ENCODE measurements around the gene F5. TPM values are rescaled to one million over a fixed set of nuclear protein-coding genes. Genes with fewer than 3 reads are reported as not detected.

Gene F5
- total and polyA plus RNA-seq, 10 of the 15 experiments (the other 5 are each of a cell fraction or from before 2014, with no cell fraction given), result under 0.01 to 3.8 (median 0.40) TPM

DNA sequence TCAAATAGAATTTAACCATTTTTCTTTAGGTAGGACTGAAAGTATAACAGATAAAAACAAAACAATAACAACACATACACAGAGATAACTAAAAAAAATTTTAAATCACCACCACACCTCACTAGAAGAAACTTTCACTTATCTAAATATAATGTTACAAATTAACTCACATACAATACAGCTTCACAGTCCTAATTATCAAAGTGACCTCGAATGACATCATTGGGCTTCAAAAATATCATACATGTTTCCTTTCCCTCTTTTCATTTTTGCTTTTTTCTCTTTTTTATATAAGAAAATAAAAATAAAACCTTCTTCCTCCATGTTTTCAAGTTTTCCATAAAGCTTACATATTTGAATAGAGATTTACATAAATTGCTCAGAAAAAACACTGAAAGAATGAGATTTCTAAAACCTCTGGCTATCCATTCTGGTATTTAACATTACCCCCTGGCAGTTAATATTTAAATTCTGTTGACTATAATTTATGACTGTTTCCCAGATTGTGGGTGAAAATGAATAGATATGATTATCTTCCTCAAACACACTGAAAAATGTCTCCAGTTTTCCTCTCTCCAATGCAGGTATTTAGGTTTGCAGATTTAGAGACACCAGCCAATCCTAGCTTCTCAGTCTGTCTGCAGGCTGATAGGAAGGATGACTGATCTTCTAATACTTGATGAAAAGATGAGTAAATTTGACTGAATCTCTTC, 60.0 kb downstream of the F5 start:
- no peaks in the 10 kb centered on the region for H3K36me3 ChIP-seq (ENCODE audit: control insufficient read depth in 2 of 2, insufficient read depth in 2 of 2, low read length in 1 of 2)
- 0% methylated on average over 1 of the region's 1 CpG for WGBS (ENCODE audit: insufficient coverage, insufficient replicate concordance, low lambda C conversion rate, missing lambda C conversion rate)
- no peak overlapping the region for H3K4me2 ChIP-seq (ENCODE audit: control insufficient read depth, insufficient read depth)
- CTCF ChIA-PET, result interaction anchor here (0.6 kb wide), 1 partner anchor 86 kb away, joined by 3 read pairs; no protein-coding TSS in a partner anchor
- SMC1A ChIA-PET (ENCODE audit: uncharacterized antibody, unreplicated experiment), result no interaction called here
- H3K79me2 ChIP-seq (ENCODE audit: control insufficient read depth, insufficient read depth, low read length), result no peaks in the 10 kb centered on the region
- RAD21 ChIA-PET (ENCODE audit: unreplicated experiment), result interaction anchor here (1.0 kb wide), 1 partner anchor 20 kb away, joined by 3 read pairs; no protein-coding TSS in a partner anchor
- no peaks in the 10 kb centered on the region for H3K9me3 ChIP-seq (replicated peaks; ENCODE audit: control insufficient read depth, insufficient read depth, low read length)
- peaks cover 10% of the 10 kb centered on the region; the same call in 1 of the 2 replicates for H3K4me1 ChIP-seq (ENCODE audit: control insufficient read depth, insufficient read depth, low read length)
- no peaks in the 10 kb centered on the region for H3K27me3 ChIP-seq (replicated peaks in 1 of 2; ENCODE audit: control insufficient read depth in 2 of 2, insufficient read depth in 2 of 2, low read length in 1 of 2)
- in situ Hi-C loops (cut with MboI) (no loop called here), intact Hi-C loops (cut with micrococcal nuclease; ENCODE audit: unreplicated experiment) (loop anchor here (5.0 kb wide), 1 partner anchor 39 kb away; the partner anchor contains the start of gene SLC19A2)
- no peak overlapping the region for H2AFZ ChIP-seq (ENCODE audit: control insufficient read depth, low read depth, low read length)
- H3K27ac ChIP-seq (ENCODE audit: control insufficient read depth, insufficient read depth), result no peak overlapping the region
- no TSS peak for BruUV-seq (replicated peaks)
- DNase-seq (ENCODE audit: low read depth, low spot score) (no peak), FAIRE-seq (no peak), ATAC-seq (peak; percentile 37; the same call in 1 of the 3 replicates)
- H3K4me3 ChIP-seq, result no peak overlapping the region
- H4K20me1 ChIP-seq (ENCODE audit: control insufficient read depth, insufficient read depth), result no peaks in the 10 kb centered on the region
- POLR2A ChIA-PET, result interaction anchor here (1.0 kb wide), 1 partner anchor 40 kb away, joined by 3 read pairs; no protein-coding TSS in a partner anchor
- no peak overlapping the region for H3K9ac ChIP-seq (ENCODE audit: control insufficient read depth, insufficient read depth, low read length)
- TF ChIP-seq TCF7 (IDR thresholded peaks at IDR 0.05; ENCODE audit: borderline replicate concordance), result no peak
- TF ChIP-seq ATF7 (IDR thresholded peaks at IDR 0.05; ENCODE audit: low read depth), result peak; percentile 87
- no peak for TF ChIP-seq CHD1 (IDR thresholded peaks at IDR 0.05; ENCODE audit: low read depth, low read length)
- TF ChIP-seq BCL11A (IDR thresholded peaks at IDR 0.05; ENCODE audit: low read depth, low read length), result no peak
- TF ChIP-seq FOS (IDR thresholded peaks at IDR 0.05; ENCODE audit: borderline replicate concordance, extremely low read depth, insufficient read length), result no peak
- TF ChIP-seq, protein P1, sequence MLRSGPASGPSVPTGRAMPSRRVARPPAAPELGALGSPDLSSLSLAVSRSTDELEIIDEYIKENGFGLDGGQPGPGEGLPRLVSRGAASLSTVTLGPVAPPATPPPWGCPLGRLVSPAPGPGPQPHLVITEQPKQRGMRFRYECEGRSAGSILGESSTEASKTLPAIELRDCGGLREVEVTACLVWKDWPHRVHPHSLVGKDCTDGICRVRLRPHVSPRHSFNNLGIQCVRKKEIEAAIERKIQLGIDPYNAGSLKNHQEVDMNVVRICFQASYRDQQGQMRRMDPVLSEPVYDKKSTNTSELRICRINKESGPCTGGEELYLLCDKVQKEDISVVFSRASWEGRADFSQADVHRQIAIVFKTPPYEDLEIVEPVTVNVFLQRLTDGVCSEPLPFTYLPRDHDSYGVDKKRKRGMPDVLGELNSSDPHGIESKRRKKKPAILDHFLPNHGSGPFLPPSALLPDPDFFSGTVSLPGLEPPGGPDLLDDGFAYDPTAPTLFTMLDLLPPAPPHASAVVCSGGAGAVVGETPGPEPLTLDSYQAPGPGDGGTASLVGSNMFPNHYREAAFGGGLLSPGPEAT (IDR thresholded peaks at IDR 0.05; ENCODE audit: low read depth), result no peak
- TF ChIP-seq CBX5 (IDR thresholded peaks at IDR 0.05; ENCODE audit: low read depth), result no peak
- no peak for TF ChIP-seq HCFC1 (IDR thresholded peaks at IDR 0.05; ENCODE audit: low read length)
- TF ChIP-seq, protein P2, sequence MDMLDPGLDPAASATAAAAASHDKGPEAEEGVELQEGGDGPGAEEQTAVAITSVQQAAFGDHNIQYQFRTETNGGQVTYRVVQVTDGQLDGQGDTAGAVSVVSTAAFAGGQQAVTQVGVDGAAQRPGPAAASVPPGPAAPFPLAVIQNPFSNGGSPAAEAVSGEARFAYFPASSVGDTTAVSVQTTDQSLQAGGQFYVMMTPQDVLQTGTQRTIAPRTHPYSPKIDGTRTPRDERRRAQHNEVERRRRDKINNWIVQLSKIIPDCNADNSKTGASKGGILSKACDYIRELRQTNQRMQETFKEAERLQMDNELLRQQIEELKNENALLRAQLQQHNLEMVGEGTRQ (IDR thresholded peaks at IDR 0.05; ENCODE audit: borderline replicate concordance, low read depth, low read length), result no peak
- TF ChIP-seq ESRRA (IDR thresholded peaks at IDR 0.05; ENCODE audit: low read length), result no peak
- TF ChIP-seq, protein P3, sequence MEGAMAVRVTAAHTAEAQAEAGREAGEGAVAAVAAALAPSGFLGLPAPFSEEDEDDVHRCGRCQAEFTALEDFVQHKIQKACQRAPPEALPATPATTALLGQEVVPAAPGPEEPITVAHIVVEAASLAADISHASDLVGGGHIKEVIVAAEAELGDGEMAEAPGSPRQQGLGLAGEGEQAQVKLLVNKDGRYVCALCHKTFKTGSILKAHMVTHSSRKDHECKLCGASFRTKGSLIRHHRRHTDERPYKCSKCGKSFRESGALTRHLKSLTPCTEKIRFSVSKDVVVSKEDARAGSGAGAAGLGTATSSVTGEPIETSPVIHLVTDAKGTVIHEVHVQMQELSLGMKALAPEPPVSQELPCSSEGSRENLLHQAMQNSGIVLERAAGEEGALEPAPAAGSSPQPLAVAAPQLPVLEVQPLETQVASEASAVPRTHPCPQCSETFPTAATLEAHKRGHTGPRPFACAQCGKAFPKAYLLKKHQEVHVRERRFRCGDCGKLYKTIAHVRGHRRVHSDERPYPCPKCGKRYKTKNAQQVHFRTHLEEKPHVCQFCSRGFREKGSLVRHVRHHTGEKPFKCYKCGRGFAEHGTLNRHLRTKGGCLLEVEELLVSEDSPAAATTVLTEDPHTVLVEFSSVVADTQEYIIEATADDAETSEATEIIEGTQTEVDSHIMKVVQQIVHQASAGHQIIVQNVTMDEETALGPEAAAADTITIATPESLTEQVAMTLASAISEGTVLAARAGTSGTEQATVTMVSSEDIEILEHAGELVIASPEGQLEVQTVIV (IDR thresholded peaks at IDR 0.05; ENCODE audit: borderline replicate concordance, partially characterized antibody), result no peak
- TF ChIP-seq GATAD2B (conservative IDR thresholded peaks at IDR 0.05; ENCODE audit: low read depth), result no peak
- TF ChIP-seq, protein P4, sequence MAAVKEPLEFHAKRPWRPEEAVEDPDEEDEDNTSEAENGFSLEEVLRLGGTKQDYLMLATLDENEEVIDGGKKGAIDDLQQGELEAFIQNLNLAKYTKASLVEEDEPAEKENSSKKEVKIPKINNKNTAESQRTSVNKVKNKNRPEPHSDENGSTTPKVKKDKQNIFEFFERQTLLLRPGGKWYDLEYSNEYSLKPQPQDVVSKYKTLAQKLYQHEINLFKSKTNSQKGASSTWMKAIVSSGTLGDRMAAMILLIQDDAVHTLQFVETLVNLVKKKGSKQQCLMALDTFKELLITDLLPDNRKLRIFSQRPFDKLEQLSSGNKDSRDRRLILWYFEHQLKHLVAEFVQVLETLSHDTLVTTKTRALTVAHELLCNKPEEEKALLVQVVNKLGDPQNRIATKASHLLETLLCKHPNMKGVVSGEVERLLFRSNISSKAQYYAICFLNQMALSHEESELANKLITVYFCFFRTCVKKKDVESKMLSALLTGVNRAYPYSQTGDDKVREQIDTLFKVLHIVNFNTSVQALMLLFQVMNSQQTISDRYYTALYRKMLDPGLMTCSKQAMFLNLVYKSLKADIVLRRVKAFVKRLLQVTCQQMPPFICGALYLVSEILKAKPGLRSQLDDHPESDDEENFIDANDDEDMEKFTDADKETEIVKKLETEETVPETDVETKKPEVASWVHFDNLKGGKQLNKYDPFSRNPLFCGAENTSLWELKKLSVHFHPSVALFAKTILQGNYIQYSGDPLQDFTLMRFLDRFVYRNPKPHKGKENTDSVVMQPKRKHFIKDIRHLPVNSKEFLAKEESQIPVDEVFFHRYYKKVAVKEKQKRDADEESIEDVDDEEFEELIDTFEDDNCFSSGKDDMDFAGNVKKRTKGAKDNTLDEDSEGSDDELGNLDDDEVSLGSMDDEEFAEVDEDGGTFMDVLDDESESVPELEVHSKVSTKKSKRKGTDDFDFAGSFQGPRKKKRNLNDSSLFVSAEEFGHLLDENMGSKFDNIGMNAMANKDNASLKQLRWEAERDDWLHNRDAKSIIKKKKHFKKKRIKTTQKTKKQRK (IDR thresholded peaks at IDR 0.05; ENCODE audit: low read depth, low read length), result no peak
- peak; percentile 46; the same call in 1 of the 2 replicates for TF ChIP-seq MTA2 (IDR thresholded peaks at IDR 0.05; ENCODE audit: low read depth)
- TF ChIP-seq ZBED1 (IDR thresholded peaks at IDR 0.05; ENCODE audit: borderline replicate concordance), result no peak
- no peak for TF ChIP-seq IRF4 (IDR thresholded peaks at IDR 0.05; ENCODE audit: low read depth, low read length)

Measured in GM12878 (cell line).